CD4-positive, alpha-beta T cell treated with Interleukin-12 subunit alpha and Interleukin-12 subunit beta, for 1 hour (primary cell): ENCODE results near the gene CHADL.

Source experiments
- DNase-seq: peaks from one replicate; pipeline ENCODE4 v3.0.0-alpha.2; 2020

CHADL gene

DNA sequence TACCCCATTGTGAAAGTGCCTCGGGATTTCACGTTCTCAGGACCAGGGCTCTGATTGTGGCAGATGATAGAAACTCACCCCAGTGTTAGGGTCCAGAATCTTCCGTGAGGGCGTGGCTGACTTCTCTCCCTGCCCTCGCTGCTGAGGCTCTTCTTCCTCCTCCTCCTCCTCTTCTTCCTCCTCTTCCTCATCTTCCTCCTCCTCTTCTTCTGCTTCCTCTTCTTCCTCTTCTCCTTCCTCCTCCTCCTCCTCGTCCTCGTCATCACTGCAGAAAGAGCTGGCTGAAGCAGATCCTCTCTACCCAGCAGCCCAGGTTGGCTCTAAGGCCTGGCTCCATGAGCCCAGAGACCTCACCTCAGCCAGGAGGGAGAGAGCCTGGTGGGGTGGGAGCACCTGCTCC lies 13.5 kb upstream of the CHADL start:
- no peak for DNase-seq

DNA sequence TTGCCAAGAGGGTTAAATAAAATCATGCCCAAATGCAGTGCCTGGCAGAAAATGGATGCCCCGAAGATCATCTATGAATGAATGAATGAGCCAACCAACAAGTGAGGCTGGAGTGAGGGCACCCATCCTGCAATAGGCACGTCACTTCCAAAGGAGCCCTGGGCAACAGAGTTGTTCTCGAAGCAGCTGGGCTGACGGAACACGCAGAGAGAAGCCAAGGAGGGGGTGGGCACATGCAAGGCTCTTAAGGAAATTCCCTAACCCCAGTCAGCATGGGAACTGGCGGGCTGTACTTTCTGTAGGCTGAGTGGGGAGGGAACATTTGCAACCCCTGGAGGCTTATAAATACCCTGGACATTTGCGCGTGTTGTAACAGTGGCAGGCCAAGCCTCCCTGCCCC lies 11.6 kb upstream of the CHADL start:
- no peak for DNase-seq

- DNase-seq: no peak
Measured at GRCh38 chr22:41250127-41250526, 9.4 kb upstream of the CHADL start.

GRCh38 chr22:41249442-41249841 lies 8.7 kb upstream of the CHADL start:
- DNase-seq: no peak

DNA sequence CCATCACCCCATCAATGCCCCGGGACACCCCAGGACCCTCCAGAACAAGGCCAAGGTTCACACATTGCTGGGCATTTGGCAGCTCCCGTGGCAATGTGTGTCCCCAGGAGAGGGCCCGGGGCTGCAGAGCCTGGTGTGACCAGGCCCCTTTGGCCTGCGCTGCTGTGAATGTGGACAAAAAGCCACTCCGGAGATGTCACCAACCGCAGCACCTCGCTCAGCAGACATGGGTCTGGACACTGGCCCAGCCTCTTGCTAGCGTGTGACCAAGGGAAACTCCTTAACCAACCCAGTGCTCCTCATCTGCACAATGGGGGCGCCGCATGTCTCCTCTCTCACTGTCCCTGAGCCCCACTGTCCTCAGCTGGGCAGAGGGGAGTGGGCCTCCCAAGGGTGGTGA lies 8.0 kb upstream of the CHADL start:
- no peak for DNase-seq

- DNase-seq: no peak
Measured at GRCh38 chr22:41248314-41248713, 7.6 kb upstream of the CHADL start.

DNA sequence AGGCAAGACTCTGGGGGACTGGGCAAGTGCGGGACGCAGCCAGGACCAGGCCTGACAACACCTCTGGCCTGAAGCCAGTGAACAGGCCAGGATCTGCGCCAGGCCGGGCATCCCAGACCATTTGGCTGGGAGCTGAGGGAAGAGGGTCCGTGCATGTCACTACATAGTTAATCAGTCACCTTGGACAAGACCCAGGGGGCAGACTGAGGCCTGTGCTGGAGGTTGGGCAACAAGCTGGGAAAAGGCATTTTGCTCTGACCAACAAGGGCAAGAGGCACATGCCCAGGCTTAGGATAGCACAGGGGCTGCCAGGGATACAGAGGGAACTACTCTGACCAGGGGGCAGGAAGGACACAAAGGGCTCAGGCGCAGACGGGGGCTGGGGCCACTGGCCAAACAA lies 7.0 kb upstream of the CHADL start:
- no peak for DNase-seq

DNA sequence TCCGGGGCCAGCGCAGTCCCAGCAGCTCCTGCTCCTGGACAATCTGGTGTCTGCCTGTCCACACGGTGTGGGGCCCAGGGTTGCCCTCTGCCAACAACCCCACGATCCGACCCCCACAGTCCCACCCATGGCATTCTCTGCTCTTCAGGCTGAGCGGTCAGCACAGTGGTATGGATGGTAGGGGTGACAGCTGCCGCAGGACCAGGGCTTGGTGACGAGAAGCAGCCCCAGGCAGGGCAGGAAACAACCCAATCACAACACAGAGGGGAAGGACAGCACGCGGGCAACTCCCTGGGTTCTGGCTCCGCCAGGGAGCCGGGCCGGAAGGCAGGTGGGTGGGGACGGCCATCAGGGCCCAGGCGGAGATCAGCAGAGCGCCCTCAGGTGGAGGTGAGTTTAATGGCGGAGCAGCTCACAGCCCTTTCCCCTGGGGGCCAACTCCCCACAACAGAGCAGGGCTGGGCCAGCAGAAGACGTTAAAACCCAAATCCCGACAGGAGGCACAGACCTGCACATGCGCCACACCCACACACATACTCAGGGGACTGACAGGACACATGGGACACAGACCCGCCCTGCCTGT lies 5.3 kb upstream of the CHADL start:
- DNase-seq: no peak

- no peak for DNase-seq
Measured at GRCh38 chr22:41243361-41243760, 2.6 kb upstream of the CHADL start.

DNA sequence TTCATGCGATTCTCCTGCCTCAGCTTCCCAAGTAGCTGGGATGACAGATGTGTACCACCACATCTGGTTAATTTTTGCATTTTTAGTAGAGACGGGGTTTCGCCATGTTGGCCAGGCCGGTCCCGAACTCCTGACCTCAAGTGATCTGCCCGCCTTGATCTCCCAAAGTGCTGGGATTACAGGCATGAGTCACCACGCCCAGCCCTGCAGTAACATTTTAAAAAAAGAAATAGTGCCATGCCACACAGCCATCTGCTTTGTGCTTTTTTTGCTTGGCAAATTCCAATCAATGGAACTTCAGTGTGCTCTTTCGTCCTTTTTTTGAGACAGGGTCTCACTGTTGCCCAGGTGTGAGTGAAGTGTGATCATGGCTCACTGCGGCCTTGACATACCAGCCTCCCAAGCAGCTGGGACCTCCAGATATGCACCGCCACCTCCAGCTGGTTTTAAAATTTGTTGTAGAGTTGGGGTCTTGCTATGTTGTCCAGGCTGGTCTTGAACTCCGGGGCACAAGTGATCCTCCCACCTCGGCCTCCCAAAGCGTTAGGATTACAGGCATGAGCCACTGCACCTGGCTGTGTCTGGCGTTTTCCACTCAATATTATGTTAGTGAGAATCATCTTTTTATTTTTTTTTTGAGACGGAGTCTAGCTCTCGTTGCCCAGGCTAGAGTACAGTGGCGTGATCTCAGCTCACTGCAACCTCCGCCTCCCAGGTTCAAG lies 1.8 kb upstream of the CHADL start:
- no peak for DNase-seq

GRCh38 chr22:41241133-41241676 lies 474 bp upstream of the CHADL start:
- DNase-seq: no peak

GRCh38 chr22:41239443-41240128 lies 1.1 kb downstream of the CHADL start:
- no peak for DNase-seq

DNA sequence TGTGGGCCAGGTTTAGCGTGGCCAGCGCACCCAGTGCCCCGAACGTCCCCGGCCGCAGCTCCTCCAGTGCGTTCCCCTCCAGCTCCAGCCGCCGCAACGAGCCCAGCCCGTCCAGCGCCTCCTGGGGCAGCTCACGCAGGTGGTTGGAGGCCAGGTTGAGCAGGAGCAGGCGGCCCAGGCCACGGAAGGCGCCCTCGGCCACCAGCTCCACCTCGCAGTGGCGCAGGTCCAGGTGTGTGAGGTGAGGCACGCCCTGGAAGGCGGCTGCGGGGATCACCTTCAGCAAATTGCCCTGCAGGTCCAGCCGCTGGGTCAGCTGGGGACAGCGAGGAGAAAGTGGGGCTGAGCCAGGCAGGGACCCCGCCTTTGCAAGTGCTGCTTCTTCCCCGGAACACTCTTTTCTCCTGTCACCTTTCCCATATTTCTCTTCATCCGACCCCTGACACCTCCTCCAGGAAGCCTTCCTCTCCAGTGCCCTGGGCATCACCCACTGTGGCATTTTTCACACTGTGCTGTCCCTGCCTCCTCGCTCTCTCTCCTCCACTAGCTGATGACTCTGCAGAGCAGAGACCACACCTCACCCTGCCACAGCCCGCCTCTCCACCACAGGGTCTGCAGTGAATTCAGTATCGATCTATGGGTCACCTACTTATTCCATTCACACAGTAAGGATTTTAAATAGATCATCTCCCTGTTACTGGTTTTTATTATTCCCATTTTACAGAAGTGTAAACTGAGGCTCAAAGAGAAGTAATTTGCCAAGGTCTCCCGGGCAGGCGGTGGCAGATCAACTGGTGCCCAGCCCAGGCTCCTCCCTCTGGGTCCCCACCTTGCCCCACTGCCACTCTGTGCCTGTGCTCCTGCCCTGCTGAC lies 1.9 kb downstream of the CHADL start:
- no peak for DNase-seq

GRCh38 chr22:41237707-41238569 lies 2.8 kb downstream of the CHADL start:
- peak; percentile 85 for DNase-seq

- DNase-seq: no peak
Measured at GRCh38 chr22:41237036-41237706, 3.6 kb downstream of the CHADL start.

GRCh38 chr22:41234815-41235695 lies 5.7 kb downstream of the CHADL start:
- no peak for DNase-seq

DNA sequence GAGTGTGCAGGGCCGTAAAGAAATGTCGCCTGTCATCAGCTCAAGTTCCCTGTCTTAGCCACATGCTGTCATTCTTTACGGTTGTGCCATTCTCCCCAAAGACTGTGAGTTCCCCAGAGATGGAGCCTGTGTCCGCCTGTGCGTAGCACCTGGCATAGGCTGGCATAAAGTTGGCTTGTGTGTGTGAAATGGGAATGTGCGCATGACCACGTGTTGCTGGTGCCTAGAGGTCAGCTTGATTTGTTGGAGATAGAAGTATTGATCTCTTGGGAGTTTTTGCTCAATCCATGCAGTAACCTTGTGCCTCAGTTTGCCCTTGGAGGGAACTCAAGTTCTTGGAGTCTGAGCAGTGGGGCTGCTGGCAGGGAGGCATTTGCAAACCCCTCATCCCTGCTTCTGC lies 9.4 kb downstream of the CHADL start:
- DNase-seq: no peak

DNA sequence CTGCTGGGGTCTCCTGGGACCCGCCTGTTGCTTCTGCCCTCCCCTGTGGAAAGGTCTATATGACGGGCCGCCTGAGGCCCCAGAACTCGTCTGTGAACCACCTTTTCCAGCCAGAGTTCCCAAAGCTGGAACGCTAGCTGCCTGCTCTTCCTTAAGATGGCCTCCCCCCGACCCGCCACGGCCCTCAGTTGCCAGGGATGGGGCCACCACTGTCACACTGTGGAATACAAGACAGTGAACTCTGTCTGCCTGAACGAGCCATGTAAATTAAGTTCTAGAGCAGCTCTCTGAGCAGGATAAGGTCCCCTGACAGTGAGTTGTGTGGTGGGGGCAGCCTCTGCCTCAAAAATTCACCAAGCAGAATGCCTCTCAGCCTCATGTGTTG lies 10.3 kb downstream of the CHADL start:
- DNase-seq: no peak

DNA sequence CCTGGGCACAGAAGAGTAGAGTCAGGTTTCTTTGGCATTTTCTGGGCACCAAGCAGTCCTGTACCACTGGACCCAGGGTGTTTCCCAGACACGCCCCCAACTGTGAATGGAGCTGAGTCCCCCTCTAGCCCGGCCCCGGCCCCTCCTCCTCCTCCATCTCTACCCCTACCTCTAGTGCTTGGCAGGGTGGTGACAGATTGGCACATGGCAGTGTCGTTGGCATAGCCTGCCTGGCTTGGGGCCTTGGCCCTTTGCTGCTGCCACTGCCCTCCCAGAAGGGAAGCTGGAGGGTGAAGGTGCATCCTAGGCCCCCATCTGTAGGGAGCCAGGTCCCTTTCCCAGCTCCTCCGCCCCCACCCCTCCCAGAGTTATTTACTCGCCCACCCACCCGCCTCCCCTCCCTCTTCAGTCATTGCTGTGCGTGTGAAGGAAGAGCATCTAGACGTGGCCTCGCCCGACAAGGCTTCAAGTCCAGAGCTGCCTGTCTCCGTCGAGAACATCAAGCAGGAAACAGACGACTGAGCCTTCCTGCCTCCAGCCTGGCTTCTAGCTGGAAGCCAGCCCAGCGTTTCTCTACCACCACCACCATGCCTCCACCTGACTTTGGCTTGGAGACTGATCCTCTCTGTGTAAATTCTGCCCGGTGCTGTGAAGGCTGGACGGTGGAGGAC lies 10.9 kb downstream of the CHADL start:
- no peak for DNase-seq

GRCh38 chr22:41229215-41229614 lies 11.5 kb downstream of the CHADL start:
- no peak for DNase-seq
